DOHH2 (cell line): ENCODE results near the gene WRAP73.
A peak's percentile ranks its signal among the peaks of the same experiment; 100 is the strongest.

Source experiments
- H3F3A ChIP-seq: fragments of 200-600 bp; sonication (generic), shearing (Covaris generic); 2 replicates; pipeline ENCODE4 v1.6.0; 2016; ENCODE audit warnings: antibody characterized with exemption, mild to moderate bottlenecking; ENCODE audit not compliant: control insufficient read depth, insufficient read depth
- H3K27ac ChIP-seq: fragments of 200-600 bp; sonication (generic); 2 replicates; pipeline ENCODE4 v1.5.1; 2014; ENCODE audit warnings: low read depth, mild to moderate bottlenecking, low read length, moderate library complexity
- H3K27me3 ChIP-seq: fragments of 200-600 bp; sonication (generic); 2 replicates; pipeline ENCODE4 v1.6.1; 2014; ENCODE audit warnings: mild to moderate bottlenecking, low read length, mixed read lengths; ENCODE audit not compliant: control insufficient read depth
- H3K36me3 ChIP-seq: fragments of 200-600 bp; sonication (generic); 2 replicates; pipeline ENCODE4 v1.6.1; 2014; ENCODE audit warnings: mild to moderate bottlenecking, low read length, moderate library complexity, mixed read lengths; ENCODE audit not compliant: control insufficient read depth
- H3K4me1 ChIP-seq: fragments of 200-600 bp; sonication (generic); 2 replicates; pipeline ENCODE4 v1.6.1; 2014; ENCODE audit warnings: mild to moderate bottlenecking, low read length, mixed read lengths; ENCODE audit not compliant: control insufficient read depth
- H3K4me2 ChIP-seq: fragments of 200-600 bp; sonication (generic); 2 replicates; pipeline ENCODE4 v1.6.0; 2014; ENCODE audit warnings: mild to moderate bottlenecking, low read length, moderate library complexity
- H3K4me3 ChIP-seq: fragments of 200-600 bp; sonication (generic); 2 replicates; pipeline ENCODE4 v1.5.1; 2014; ENCODE audit warnings: mild to moderate bottlenecking, low read length, mixed read lengths
- H3K79me2 ChIP-seq: fragments of 200-600 bp; sonication (generic); 2 replicates; pipeline ENCODE4 v1.6.1; 2014; ENCODE audit warnings: mild to moderate bottlenecking, low read length, mixed read lengths; ENCODE audit not compliant: control insufficient read depth
- H3K9me2 ChIP-seq: fragments of 200-600 bp; sonication (generic); replicated peaks from 2 replicates; pipeline ENCODE4 v1.6.1; 2014; ENCODE audit warnings: mild to moderate bottlenecking, low read length, mixed read lengths; ENCODE audit not compliant: control insufficient read depth
- H3K9me3 ChIP-seq: fragments of 200-600 bp; sonication (generic); 2 replicates; pipeline ENCODE4 v1.6.1; 2014; ENCODE audit warnings: antibody characterized with exemption, low read length, mixed read lengths; ENCODE audit not compliant: control insufficient read depth, insufficient read depth
- H4K20me1 ChIP-seq: fragments of 200-600 bp; sonication (generic); 2 replicates; pipeline ENCODE4 v1.6.0; 2014; ENCODE audit warnings: low read depth, mild to moderate bottlenecking, antibody characterized with exemption, low read length, moderate library complexity; ENCODE audit not compliant: control insufficient read depth, insufficient read depth
- CTCF ChIP-seq: fragments of 200-600 bp; sonication (generic); IDR thresholded peaks from one replicate; pipeline ENCODE4 v1.5.1; 2014; ENCODE audit warnings: antibody characterized with exemption, mild to moderate bottlenecking, low read depth, low read length; ENCODE audit not compliant: poor library complexity, severe bottlenecking
- EZH2phosphoT487 ChIP-seq: fragments of 200-600 bp; sonication (generic); IDR thresholded peaks from 2 replicates; pipeline ENCODE4 v1.6.1; 2017; ENCODE audit warnings: borderline replicate concordance, mild to moderate bottlenecking, antibody characterized with exemption, low read length, moderate library complexity, mixed read lengths

WRAP73 gene

GRCh38 chr1:3674100-3675094 lies 24.5 kb upstream of the WRAP73 start:
- TF ChIP-seq EZH2phosphoT487 = no peak
- TF ChIP-seq CTCF = no peak
- H3K4me2 ChIP-seq = no peak overlapping the region
- peaks cover 23% of the 10 kb centered on the region for H3K79me2 ChIP-seq
- H3K9me3 ChIP-seq = no peaks in the 10 kb centered on the region
- H3F3A ChIP-seq = peaks cover 6% of the 10 kb centered on the region
- no peak overlapping the region for H3K4me3 ChIP-seq
- no peaks in the 10 kb centered on the region; the same call in 1 of the 2 replicates for H4K20me1 ChIP-seq
- no peaks in the 10 kb centered on the region for H3K27me3 ChIP-seq
- no peaks in the 10 kb centered on the region for H3K36me3 ChIP-seq
- H3K9me2 ChIP-seq = no peaks in the 10 kb centered on the region
- H3K27ac ChIP-seq = no peak overlapping the region
- H3K4me1 ChIP-seq = peaks cover 61% of the 10 kb centered on the region

GRCh38 chr1:3673381-3674099 lies 23.6 kb upstream of the WRAP73 start:
- no peaks in the 10 kb centered on the region for H3K9me2 ChIP-seq
- H3K4me1 ChIP-seq = peaks cover 56% of the 10 kb centered on the region
- peaks cover 22% of the 10 kb centered on the region for H3K79me2 ChIP-seq
- H3K27me3 ChIP-seq = no peaks in the 10 kb centered on the region
- peak overlapping the region; percentile 43 for H3K4me2 ChIP-seq
- no peaks in the 10 kb centered on the region for H3K36me3 ChIP-seq
- H3F3A ChIP-seq = peaks cover 6% of the 10 kb centered on the region
- H3K9me3 ChIP-seq = no peaks in the 10 kb centered on the region
- H4K20me1 ChIP-seq = no peaks in the 10 kb centered on the region; the same call in 1 of the 2 replicates
- H3K4me3 ChIP-seq = no peak overlapping the region
- no peak overlapping the region for H3K27ac ChIP-seq
- TF ChIP-seq CTCF (no peak), EZH2phosphoT487 (no peak)

- TF ChIP-seq CTCF (no peak), EZH2phosphoT487 (no peak)
- Histone ChIP-seq H3K27ac (no peak overlapping the region), H3K36me3 (no peaks in the 10 kb centered on the region), H3K79me2 (peaks cover 28% of the 10 kb centered on the region), H3F3A (peaks cover 4% of the 10 kb centered on the region), H3K4me1 (peaks cover 56% of the 10 kb centered on the region), H3K4me3 (no peak overlapping the region), H3K9me2 (no peaks in the 10 kb centered on the region), H4K20me1 (no peaks in the 10 kb centered on the region; the same call in 1 of the 2 replicates), H3K27me3 (no peaks in the 10 kb centered on the region), H3K4me2 (peak overlapping the region; percentile 43), H3K9me3 (no peaks in the 10 kb centered on the region)
These were observed 23.1 kb upstream of the WRAP73 start for GRCh38 chr1:3672971-3673361.
